K562 (cell line): Measurements from ENCODE around the gene KATNB1. TPM values are rescaled to one million over a fixed set of nuclear protein-coding genes. Genes with fewer than 3 reads are reported as not detected.
A peak's percentile ranks its signal among the peaks of the same experiment; 100 is the strongest.

Experiments used
- ARID1B ChIP-seq: fragments of 450-650 bp; IDR thresholded peaks from 2 replicates; pipeline ENCODE4 v1.6.1; 2016; ENCODE audit warnings: antibody characterized with exemption, mild to moderate bottlenecking, inconsistent platforms
- CBX1 ChIP-seq: sonication (generic); IDR thresholded peaks from 2 replicates; pipeline ENCODE4 v1.6.1; 2016; ENCODE audit warnings: antibody characterized with exemption, low read depth, mild to moderate bottlenecking
- CHD4 ChIP-seq: fragments of 200-600 bp; sonication (generic); IDR thresholded peaks from 3 replicates; pipeline ENCODE4 v1.6.1; 2012; ENCODE audit warnings: low read depth, mild to moderate bottlenecking, mixed read lengths, low read length, inconsistent platforms; ENCODE audit not compliant: insufficient read depth, insufficient replicate concordance, poor library complexity, severe bottlenecking
- FOXK2 ChIP-seq, 2 experiments: fragments of 450-650 bp; IDR thresholded peaks in 1 of 2; conservative IDR thresholded peaks in 1 of 2; 2 replicates each; pipeline ENCODE4 v1.6.1; 2016; ENCODE audit warnings: low read depth in 2 of 2, mild to moderate bottlenecking in 1 of 2
- FOXO4 ChIP-seq: fragments of 450-650 bp; formaldehyde crosslinking; IDR thresholded peaks from 2 replicates; pipeline ENCODE4 v1.4.0; 2020; ENCODE audit warnings: mild to moderate bottlenecking, moderate library complexity
- GTF2B ChIP-seq: IDR thresholded peaks from 2 replicates; pipeline ENCODE4 v1.6.1; 2011; ENCODE audit not compliant: insufficient read length; ENCODE audit errors: extremely low read depth
- MTA2 ChIP-seq: fragments of 450-650 bp; IDR thresholded peaks from 2 replicates; pipeline ENCODE4 v1.6.1; 2016; ENCODE audit warnings: low read depth
- NBN ChIP-seq: fragments of 450-650 bp; IDR thresholded peaks from 2 replicates; pipeline ENCODE4 v1.6.1; 2016; ENCODE audit warnings: low read depth, mild to moderate bottlenecking
- PCBP2 ChIP-seq: fragments of 200-400 bp; formaldehyde crosslinking; IDR thresholded peaks from 2 replicates; pipeline ENCODE4 v1.6.1; 2018; ENCODE audit warnings: low read length, low read depth, mild to moderate bottlenecking, moderate library complexity; ENCODE audit not compliant: poor library complexity, severe bottlenecking
- THRAP3 ChIP-seq: fragments of 450-650 bp; IDR thresholded peaks from 2 replicates; pipeline ENCODE4 v1.6.1; 2016; ENCODE audit warnings: mild to moderate bottlenecking, inconsistent platforms, borderline replicate concordance
- YBX1 ChIP-seq: fragments of 450-650 bp; IDR thresholded peaks from 2 replicates; pipeline ENCODE4 v1.7.1; 2016; ENCODE audit warnings: mild to moderate bottlenecking
- ZBTB26 ChIP-seq: fragments of 450-650 bp; formaldehyde crosslinking; IDR thresholded peaks from 2 replicates; pipeline ENCODE4 v1.4.0; 2022; ENCODE audit warnings: missing genetic modification characterization
- ZBTB40 ChIP-seq, 2 experiments: fragments of 450-650 bp in 1 of 2; sonication (generic) in 1 of 2; formaldehyde crosslinking in 1 of 2; IDR thresholded peaks; 2 replicates each; pipeline versions ENCODE4 v1.7.1 to v1.9.0; 2016 to 2022; ENCODE audit warnings: inconsistent platforms in 1 of 2, mild to moderate bottlenecking in 1 of 2, missing genetic modification reagents in 1 of 2
- ZEB2 ChIP-seq: fragments of 450-650 bp; IDR thresholded peaks from 2 replicates; pipeline ENCODE4 v1.6.1; 2016
- ZSCAN29 ChIP-seq: fragments of 450-650 bp; IDR thresholded peaks from 2 replicates; pipeline ENCODE4 v1.6.1; 2017
- polyA plus RNA-seq, 8 experiments: library from polyadenylated mRNA; depleted of rRNA in 4 of 8; stranded (reverse) in 5 of 8; unstranded in 3 of 8; fragments of >200 nt; fragmentation: Nextera tagmentation in 2 of 8; fragmentation: Illumina TruSeq in 1 of 8; extraction: Ambion mirVana in 2 of 8; extraction: Trizol in 1 of 8; gene quantifications; 2 replicates each; pipeline versions ENCODE4 v1.2.1 to v1.2.3, GENCODE V29; 2011 to 2014; ENCODE audit warnings: inconsistent platforms in 1 of 8, missing spikeins in 1 of 8
- total RNA-seq, 7 experiments: library from RNA; depleted of rRNA in 6 of 7; stranded (reverse); fragments of >200 nt in 6 of 7; fragmentation: Illumina TruSeq in 2 of 7; extraction: Trizol in 2 of 7; gene quantifications; 2 replicates each; pipeline versions ENCODE4 v1.2.1 to v1.2.3, GENCODE V29; 2011 to 2021; ENCODE audit warnings: low replicate concordance in 1 of 7

Gene KATNB1
- total and polyA plus RNA-seq, 9 of the 15 experiments (the other 6 are each of a cell fraction or from before 2014, with no cell fraction given): 1.2 to 52.6 (median 21.9) TPM

- TF ChIP-seq FOXO4 (CRISPR knock-in tag) (no peak), GTF2B (no peak), FOXK2 (conservative IDR thresholded peaks at IDR 0.05 in 1 of 2, IDR thresholded peaks at IDR 0.05 in 1 of 2; ENCODE audit: low read depth in 2 of 2) (0 out of 4 replicates have a peak, but pooled peaks have one; percentile 29 to 49), THRAP3 (peak; percentile 81; the same call in 1 of the 2 replicates), ZBTB26 (CRISPR knock-in tag) (peak; percentile 81; the same call in 1 of the 2 replicates), CHD4 (no peak), MTA2 (peak; percentile 53), CBX1 (no peak), YBX1 (no peak), ZBTB40 (IDR thresholded peaks at IDR 0.05) (peak; percentile 17; the same call in 1 of the 2 replicates), ZBTB40 (CRISPR knock-in tag; IDR thresholded peaks at IDR 0.05) (no peak), PCBP2 (no peak), ZSCAN29 (no peak), ARID1B (peak; percentile 88), NBN (peak; percentile 62; the same call in 1 of the 2 replicates), ZEB2 (peak; percentile 61)
Measured at GRCh38 chr16:57690782-57691471, 44.6 kb upstream of the KATNB1 start (continued).
